Astrocyte of the cerebellum (primary cell): ENCODE measurements around the gene SPATA13.

Experiments used
- DNase-seq: peaks from one replicate; pipeline ENCODE4 v3.0.0-alpha.2; 2011; ENCODE audit warnings: low read depth
- H3K4me3 ChIP-seq: 2 replicates; pipeline ENCODE4 v1.5.1; 2011; ENCODE audit warnings: mild to moderate bottlenecking, low read depth, low read length, moderate library complexity
- CTCF ChIP-seq: IDR thresholded peaks from 2 replicates; pipeline ENCODE4 v1.5.1; 2012; ENCODE audit warnings: low read length, low read depth, moderate library complexity, mild to moderate bottlenecking; ENCODE audit errors: missing control alignments
- in situ Hi-C: cut with HindIII; loops from 2 replicates; pipeline ENCODE4 v1.10.0; 2017; ENCODE audit warnings: low sequenced_read_pairs

Gene SPATA13

GRCh38 chr13:24138911-24139310, 21.6 kb upstream of the SPATA13 start:
- H3K4me3 ChIP-seq: no peak overlapping the region
- no peak for DNase-seq
- TF ChIP-seq CTCF: no peak
- in situ Hi-C loops: no loop called here

- no peak for DNase-seq
- no peak for TF ChIP-seq CTCF
- no peak overlapping the region for H3K4me3 ChIP-seq
- in situ Hi-C loops: no loop called here
These were observed 19.1 kb upstream of the SPATA13 start for GRCh38 chr13:24141333-24141910.

- DNase-seq: no peak
- in situ Hi-C loops: no loop called here
- H3K4me3 ChIP-seq: no peak overlapping the region
- TF ChIP-seq CTCF: no peak
These were observed 18.1 kb upstream of the SPATA13 start for GRCh38 chr13:24142453-24142852.

- H3K4me3 ChIP-seq: no peak overlapping the region
- no peak for TF ChIP-seq CTCF
- no peak for DNase-seq
- in situ Hi-C loops: no loop called here
These were observed 17.6 kb upstream of the SPATA13 start for GRCh38 chr13:24142886-24143285.

- in situ Hi-C loops: no loop called here
- H3K4me3 ChIP-seq: no peak overlapping the region
- TF ChIP-seq CTCF: no peak
- DNase-seq: no peak
These were observed 15.3 kb upstream of the SPATA13 start for GRCh38 chr13:24145240-24145639.

GRCh38 chr13:24145674-24146073, 14.8 kb upstream of the SPATA13 start:
- no peak for TF ChIP-seq CTCF
- no peak overlapping the region for H3K4me3 ChIP-seq
- in situ Hi-C loops: no loop called here
- DNase-seq: no peak
